T-cell (primary cell): ENCODE measurements around the gene SORCS3. TPM values are rescaled to one million over a fixed set of nuclear protein-coding genes. Genes with fewer than 3 reads are reported as not detected.

Experiments used
- ATAC-seq, 4 experiments: fragments of 200-7000 bp in 3 of 4; fragments of 150-1000 bp in 1 of 4; cut with Tn5 transposase; replicated peaks in 1 of 4; 1 replicate in 3 of 4; 2 replicates in 1 of 4; pipeline ENCODE4 v1.10.0; 2021; ENCODE audit warnings: moderate library complexity in 3 of 4, mild to moderate bottlenecking in 2 of 4, moderate number of reproducible peaks in 1 of 4
- CTCF ChIA-PET, 2 donors: fragments of 300-600 bp; sonication (Branson Sonifier 250); formaldehyde crosslinking; loops; one replicate each; lab custom pipeline; 2022; ENCODE audit warnings: antibody characterized with exemption in 2 of 2; lab: Charles Lee
- POLR2A ChIA-PET, 2 donors: fragments of 300-600 bp; sonication (Branson Sonifier 250); formaldehyde crosslinking; loops; one replicate each; lab custom pipeline; 2022; ENCODE audit warnings: antibody characterized with exemption in 2 of 2; lab: Charles Lee
- DNase-seq, 35 experiments: peaks; one replicate each; pipeline versions ENCODE4 v3.0.0 to v3.0.0-alpha.2; 2013 to 2023
- H3K27ac ChIP-seq: one replicate; pipeline ENCODE4 v1.5.1; 2013; ENCODE audit warnings: low read length
- H3K27me3 ChIP-seq, 2 experiments: replicated peaks in 1 of 2; 1 replicate in 1 of 2; 2 replicates in 1 of 2; pipeline versions ENCODE4 v1.6.1 to v1.7.0; 2013; ENCODE audit warnings: low read length in 1 of 2, mixed read lengths in 1 of 2; ENCODE audit not compliant: control insufficient read depth in 2 of 2, insufficient read depth in 2 of 2; ENCODE audit errors: extremely low read depth in 1 of 2
- H3K36me3 ChIP-seq, 2 donors: 1 replicate in 1 of 2; 2 replicates in 1 of 2; pipeline versions ENCODE4 v1.6.1 to v1.7.0; 2013; ENCODE audit warnings: low read length in 1 of 2; ENCODE audit not compliant: control insufficient read depth in 2 of 2, insufficient read depth in 1 of 2; ENCODE audit errors: extremely low read depth in 1 of 2
- H3K4me1 ChIP-seq, 2 experiments: 1 replicate in 1 of 2; 2 replicates in 1 of 2; pipeline versions ENCODE4 v1.6.1 to v1.7.0; 2013; ENCODE audit warnings: low read length in 2 of 2, mixed read lengths in 1 of 2; ENCODE audit not compliant: insufficient read depth in 2 of 2, control insufficient read depth in 1 of 2; ENCODE audit errors: extremely low read depth in 1 of 2
- H3K4me3 ChIP-seq, 2 donors: 1 replicate in 1 of 2; 2 replicates in 1 of 2; pipeline versions ENCODE4 v1.5.1 to v1.7.0; 2013; ENCODE audit warnings: mild to moderate bottlenecking in 2 of 2, low read length in 1 of 2, moderate library complexity in 1 of 2; ENCODE audit not compliant: control insufficient read depth in 1 of 2; ENCODE audit errors: extremely low read depth in 1 of 2
- H3K9me3 ChIP-seq: 2 replicates; pipeline ENCODE4 v1.7.0; 2013
- H3K27ac Mint-ChIP-seq, 2 donors: one replicate each; pipeline ENCODE4 v1.8.0; 2020 to 2021; ENCODE audit warnings: mild to moderate bottlenecking in 2 of 2, mixed read lengths in 2 of 2
- H3K27me3 Mint-ChIP-seq, 2 donors: one replicate each; pipeline ENCODE4 v1.8.0; 2021 to 2022; ENCODE audit warnings: mixed read lengths in 2 of 2
- H3K36me3 Mint-ChIP-seq: one replicate; pipeline ENCODE4 v1.8.0; 2021; ENCODE audit warnings: mixed read lengths
- H3K4me1 Mint-ChIP-seq, 3 donors: one replicate each; pipeline ENCODE4 v1.8.0; 2020 to 2022; ENCODE audit warnings: mixed read lengths in 3 of 3, mild to moderate bottlenecking in 1 of 3
- H3K4me3 Mint-ChIP-seq, 3 donors: one replicate each; pipeline ENCODE4 v1.8.0; 2020 to 2022; ENCODE audit warnings: mild to moderate bottlenecking in 3 of 3, mixed read lengths in 3 of 3, moderate library complexity in 3 of 3
- H3K9me3 Mint-ChIP-seq, 3 donors: one replicate each; pipeline ENCODE4 v1.8.0; 2020 to 2022; ENCODE audit warnings: mixed read lengths in 3 of 3
- WGBS: methylation state at CpG from one replicate; pipeline ENCODE4 v1.1.5; 2013; ENCODE audit warnings: missing lambda C conversion rate; ENCODE audit not compliant: insufficient coverage; 5-methylcytosine and 5-hydroxymethylcytosine counted together
- total RNA-seq, 35 experiments: library from RNA in 6 of 35; stranded (reverse) in 6 of 35; fragments of 120-200 nt in 1 of 35; gene quantifications; one replicate each; pipeline versions ENCODE4 v1.2.1 to v1.2.4 and lab custom pipeline; 2013 to 2026

Gene SORCS3
- total RNA-seq, 5 donors from 2014 or later (not counting 1 experiment from before 2014, with no cell fraction given), result 0.03 to 1.8 (median 0.50) TPM; not detected in 1

DNA sequence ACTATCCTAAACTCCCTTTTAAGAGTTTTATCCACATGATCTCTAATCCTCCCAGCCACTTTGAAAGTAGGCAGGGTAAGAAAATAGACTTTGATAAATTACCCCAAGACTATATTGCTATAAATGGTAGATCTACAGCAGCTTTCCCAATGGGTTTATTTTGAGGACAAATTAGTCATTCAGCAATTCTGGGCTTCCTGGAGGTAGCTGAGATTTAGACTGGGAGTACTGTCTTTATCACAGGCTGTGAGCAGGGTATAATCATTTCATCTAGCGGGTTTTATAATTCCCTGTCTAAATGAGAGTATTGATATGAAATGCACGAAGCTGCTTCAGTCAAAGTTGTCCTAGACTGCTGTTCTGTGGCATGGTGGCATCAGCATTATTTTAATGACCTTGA lies 279.4 kb downstream of the SORCS3 start:
- 100% methylated on average over 1 of the region's 2 CpGs for WGBS
- H3K9me3 Mint-ChIP-seq, result no peaks in the 10 kb centered on the region
- H3K27me3 ChIP-seq, result no peaks in the 10 kb centered on the region
- no peaks in the 10 kb centered on the region for H3K27me3 Mint-ChIP-seq
- no peak overlapping the region for H3K4me3 ChIP-seq
- no peak overlapping the region for H3K27ac ChIP-seq
- ATAC-seq, result no peak
- ChIA-PET POLR2A (no interaction called here), CTCF (no interaction called here)
- H3K36me3 ChIP-seq, result no peaks in the 10 kb centered on the region
- no peak overlapping the region for H3K27ac Mint-ChIP-seq
- no peaks in the 10 kb centered on the region for H3K4me1 Mint-ChIP-seq
- H3K36me3 Mint-ChIP-seq, result no peaks in the 10 kb centered on the region
- H3K9me3 ChIP-seq, result no peaks in the 10 kb centered on the region
- H3K4me3 Mint-ChIP-seq, result no peak overlapping the region
- DNase-seq, result no peak
- H3K4me1 ChIP-seq, result no peaks in the 10 kb centered on the region

DNA sequence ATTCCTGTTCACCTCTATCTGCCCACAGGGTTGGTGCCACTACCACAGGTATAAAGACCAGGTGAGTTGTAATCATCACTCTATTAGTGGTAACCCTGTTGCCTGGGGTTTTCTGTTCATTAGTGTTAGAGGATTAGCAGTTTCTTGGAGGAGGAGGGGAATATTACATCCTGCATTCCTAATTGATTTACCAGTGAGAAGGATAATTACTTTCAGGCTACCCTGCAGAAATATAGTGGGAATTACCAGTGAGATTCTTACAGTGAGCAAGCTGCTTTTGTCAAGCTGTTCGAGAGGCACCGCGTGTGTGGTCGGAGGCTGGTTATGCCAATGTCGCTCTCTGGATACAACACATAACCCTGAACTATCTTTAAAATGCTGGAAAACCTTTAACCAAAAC lies 280.7 kb downstream of the SORCS3 start:
- Mint-ChIP-seq H3K27me3 (no peaks in the 10 kb centered on the region), H3K27ac (no peak overlapping the region), H3K9me3 (no peaks in the 10 kb centered on the region), H3K4me1 (no peaks in the 10 kb centered on the region), H3K4me3 (no peak overlapping the region), H3K36me3 (no peaks in the 10 kb centered on the region)
- H3K4me1 ChIP-seq, result no peaks in the 10 kb centered on the region
- CTCF ChIA-PET, result interaction anchor here in 1 of 2 donors (0.7 kb wide), 1 partner anchor 9 kb away, joined by 3 read pairs; no protein-coding TSS in a partner anchor
- no peak overlapping the region for H3K27ac ChIP-seq
- POLR2A ChIA-PET, result no interaction called here
- no peaks in the 10 kb centered on the region for H3K9me3 ChIP-seq
- ATAC-seq (no peak), DNase-seq (no peak)
- H3K4me3 ChIP-seq, result no peak overlapping the region
- WGBS, result no CpG with 5 or more reads among the region's 5 CpGs
- H3K27me3 ChIP-seq, result no peaks in the 10 kb centered on the region
- H3K36me3 ChIP-seq, result no peaks in the 10 kb centered on the region

DNA sequence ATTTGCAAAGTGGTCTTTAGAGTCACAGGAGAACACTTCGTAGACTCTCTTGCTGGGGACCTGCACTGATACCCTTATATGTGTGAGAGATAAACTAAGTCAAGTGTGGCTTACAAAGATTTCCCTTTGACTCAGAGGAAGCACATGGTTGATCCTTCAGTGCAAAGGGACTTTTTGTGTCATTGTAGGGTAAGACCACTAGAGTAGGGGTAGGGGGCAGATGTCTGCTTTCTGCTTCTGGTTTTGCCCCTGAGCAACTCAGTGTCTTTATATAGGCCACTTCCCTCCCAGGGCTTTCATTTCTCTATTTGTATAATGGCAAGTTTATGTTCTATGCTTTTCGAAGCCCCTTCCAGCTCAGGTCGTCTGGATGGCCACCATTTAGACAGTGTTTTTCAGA lies 281.7 kb downstream of the SORCS3 start:
- no peaks in the 10 kb centered on the region for H3K36me3 ChIP-seq
- DNase-seq (no peak), ATAC-seq (no peak)
- ChIA-PET CTCF (no interaction called here), POLR2A (no interaction called here)
- H3K9me3 ChIP-seq, result no peaks in the 10 kb centered on the region
- H3K4me1 ChIP-seq, result no peaks in the 10 kb centered on the region
- H3K36me3 Mint-ChIP-seq, result no peaks in the 10 kb centered on the region
- 70% methylated on average over 1 of the region's 3 CpGs for WGBS
- H3K27ac ChIP-seq, result no peak overlapping the region
- H3K27me3 Mint-ChIP-seq, result peaks cover 0 to 6% of the 10 kb centered on the region in 2 donors
- no peak overlapping the region for H3K27ac Mint-ChIP-seq
- no peaks in the 10 kb centered on the region for H3K27me3 ChIP-seq
- no peaks in the 10 kb centered on the region for H3K9me3 Mint-ChIP-seq
- H3K4me3 ChIP-seq, result no peak overlapping the region
- no peaks in the 10 kb centered on the region for H3K4me1 Mint-ChIP-seq
- no peak overlapping the region for H3K4me3 Mint-ChIP-seq

DNA sequence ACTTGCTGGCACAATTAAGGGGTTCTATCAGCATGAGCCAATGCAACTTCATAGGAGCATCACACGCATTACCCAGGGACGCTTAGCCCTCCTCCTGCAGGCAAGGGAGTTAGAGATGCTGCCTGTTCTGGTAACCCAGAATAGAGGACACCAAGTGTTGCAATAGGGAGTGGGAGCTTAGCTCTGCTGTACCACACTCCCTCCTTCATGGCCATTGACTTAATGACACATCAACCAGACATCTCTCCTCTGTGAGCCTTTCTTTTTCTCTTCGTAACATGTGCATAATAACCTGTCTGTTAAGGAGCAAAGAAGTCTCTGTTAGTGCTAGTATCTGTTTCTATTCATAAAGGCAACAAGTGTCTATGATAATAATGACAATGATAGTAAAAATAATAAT lies 282.4 kb downstream of the SORCS3 start:
- no peaks in the 10 kb centered on the region for H3K9me3 ChIP-seq
- H3K4me3 Mint-ChIP-seq, result no peak overlapping the region
- WGBS, result no CpG with 5 or more reads among the region's 3 CpGs
- no peaks in the 10 kb centered on the region for H3K36me3 Mint-ChIP-seq
- no peak overlapping the region for H3K27ac Mint-ChIP-seq
- POLR2A ChIA-PET, result no interaction called here
- H3K4me1 Mint-ChIP-seq, result no peaks in the 10 kb centered on the region
- no peak for ATAC-seq
- H3K27ac ChIP-seq, result no peak overlapping the region
- no peaks in the 10 kb centered on the region for H3K27me3 ChIP-seq
- H3K9me3 Mint-ChIP-seq, result no peaks in the 10 kb centered on the region
- H3K27me3 Mint-ChIP-seq, result peaks cover 0 to 7% of the 10 kb centered on the region in 2 donors
- no peak overlapping the region for H3K4me3 ChIP-seq
- no peaks in the 10 kb centered on the region for H3K4me1 ChIP-seq
- no peaks in the 10 kb centered on the region for H3K36me3 ChIP-seq
- CTCF ChIA-PET, result no interaction called here
- no peak for DNase-seq

DNA sequence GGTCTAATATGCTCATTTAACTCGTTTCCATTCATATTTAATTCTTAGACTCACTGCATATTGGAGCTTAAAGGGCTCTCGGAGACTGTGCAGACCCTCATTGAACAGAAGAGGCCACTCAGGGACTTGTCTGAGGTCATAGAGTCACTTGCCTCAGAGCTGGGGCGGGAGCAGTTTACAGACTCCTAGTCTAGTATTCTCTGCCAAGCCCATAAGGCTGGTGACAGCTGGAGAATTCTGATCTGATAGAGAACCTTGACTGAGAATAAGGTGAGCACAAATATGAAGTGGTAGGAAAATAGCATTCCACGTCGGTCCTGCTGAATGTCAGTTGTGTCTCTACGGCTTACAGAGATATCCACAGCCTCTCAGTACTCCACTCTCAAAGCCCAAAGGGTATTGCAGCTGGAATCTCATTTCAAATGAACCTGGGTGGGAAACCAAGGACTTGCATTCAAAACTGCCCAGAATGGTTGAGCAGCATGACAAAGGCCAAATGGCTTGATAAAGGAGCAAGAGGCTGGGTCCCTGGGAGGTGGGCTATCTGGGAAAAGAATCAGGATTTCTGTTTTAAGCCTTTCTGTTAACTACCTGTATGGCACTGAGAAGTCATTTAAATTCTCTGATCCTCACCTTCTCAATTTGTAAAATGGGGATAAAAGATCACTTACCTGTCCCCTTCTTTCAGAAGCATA lies 283.2 kb downstream of the SORCS3 start:
- Mint-ChIP-seq H3K27ac (no peak overlapping the region), H3K4me1 (no peaks in the 10 kb centered on the region), H3K36me3 (no peaks in the 10 kb centered on the region), H3K9me3 (no peaks in the 10 kb centered on the region), H3K4me3 (no peak overlapping the region), H3K27me3 (peaks cover 0 to 7% of the 10 kb centered on the region in 2 donors)
- DNase-seq (no peak), ATAC-seq (no peak)
- Histone ChIP-seq H3K9me3 (no peaks in the 10 kb centered on the region), H3K4me1 (no peaks in the 10 kb centered on the region), H3K4me3 (no peak overlapping the region), H3K27ac (no peak overlapping the region), H3K36me3 (no peaks in the 10 kb centered on the region), H3K27me3 (no peaks in the 10 kb centered on the region)
- POLR2A ChIA-PET, result no interaction called here
- WGBS, result 63% methylated on average over 2 of the region's 6 CpGs
- CTCF ChIA-PET, result no interaction called here

DNA sequence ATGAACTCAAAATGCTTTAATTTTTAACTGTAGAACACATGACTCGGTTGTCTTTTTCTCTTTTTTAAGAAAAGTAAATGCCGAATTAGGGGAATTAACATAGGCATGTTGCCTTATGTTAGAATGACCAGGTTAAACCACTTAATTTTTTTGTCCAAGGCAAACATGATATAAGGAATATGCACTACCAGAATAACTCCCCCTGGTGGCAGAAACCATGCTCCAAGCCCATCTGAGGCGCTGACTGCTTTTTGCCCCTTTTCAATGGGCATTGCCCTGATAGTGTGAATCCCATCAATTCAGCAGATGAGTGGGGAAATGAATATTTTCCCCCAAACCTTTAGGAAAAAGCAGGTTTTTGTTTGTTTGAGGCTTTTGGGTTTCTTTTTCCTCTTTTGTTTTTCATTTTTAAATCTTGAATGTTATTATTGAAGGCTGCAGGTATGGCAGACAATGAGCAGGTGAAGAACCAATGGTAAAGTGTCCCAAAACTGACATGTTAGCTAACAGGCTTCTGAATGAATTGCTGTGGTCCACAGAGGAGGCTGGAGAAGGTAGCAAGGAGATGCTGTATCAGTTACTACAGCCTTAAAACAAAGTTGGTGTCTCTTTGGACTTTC lies 284.3 kb downstream of the SORCS3 start:
- WGBS, result no CpG with 5 or more reads among the region's 3 CpGs
- H3K4me1 Mint-ChIP-seq, result no peaks in the 10 kb centered on the region
- DNase-seq (peak in 16 of 35 experiments; percentile 1 to 49 (median 8)), ATAC-seq (no peak)
- no peaks in the 10 kb centered on the region for H3K9me3 Mint-ChIP-seq
- no peak overlapping the region for H3K4me3 ChIP-seq
- no peaks in the 10 kb centered on the region for H3K9me3 ChIP-seq
- no peak overlapping the region for H3K27ac Mint-ChIP-seq
- no peak overlapping the region for H3K4me3 Mint-ChIP-seq
- H3K27ac ChIP-seq, result no peak overlapping the region
- CTCF ChIA-PET, result no interaction called here
- H3K36me3 ChIP-seq, result no peaks in the 10 kb centered on the region
- H3K36me3 Mint-ChIP-seq, result no peaks in the 10 kb centered on the region
- POLR2A ChIA-PET, result no interaction called here
- no peaks in the 10 kb centered on the region for H3K4me1 ChIP-seq
- H3K27me3 ChIP-seq, result peaks cover 0 to 3% of the 10 kb centered on the region in 2 experiments
- peaks cover 0 to 7% of the 10 kb centered on the region in 2 donors for H3K27me3 Mint-ChIP-seq
